Measurements from ENCODE around the gene AMDHD1. TPM values are rescaled to one million over a fixed set of nuclear protein-coding genes. Genes with fewer than 3 reads are reported as not detected.

The AMDHD1 gene
- total and polyA plus RNA-seq, 7 experiments from 2014 or later = 0.32 to 2.4 (median 0.77) TPM

GRCh38 chr12:96006727-96007126 is 63.6 kb downstream of the AMDHD1 start:
- Histone ChIP-seq H3K27me3 (ENCODE audit: control insufficient read depth in 2 of 2, insufficient read depth in 2 of 2, low read length in 2 of 2) (no peaks in the 10 kb centered on the region), H3K9me3 (ENCODE audit: control insufficient read depth in 2 of 3, low read length in 3 of 3) (no peaks in the 10 kb centered on the region), H3K4me1 (ENCODE audit: control insufficient read depth in 2 of 2, insufficient read depth in 2 of 2, low read length in 2 of 2) (no peaks in the 10 kb centered on the region), H3K27ac (ENCODE audit: low read depth, low read length) (no peak overlapping the region), H3K4me3 (ENCODE audit: low read length) (no peak overlapping the region), H3K36me3 (ENCODE audit: control insufficient read depth in 2 of 3, insufficient read depth in 3 of 3, low read length in 3 of 3) (peaks cover under 1 to 71% (median 3%) of the 10 kb centered on the region in 3 experiments)
- no peak overlapping the region for H3K4me3 Mint-ChIP-seq
- H3K36me3 Mint-ChIP-seq = peaks cover 17 to 45% (median 31%) of the 10 kb centered on the region in 5 donors
- H3K4me1 Mint-ChIP-seq = no peaks in the 10 kb centered on the region
- H3K27me3 Mint-ChIP-seq = no peaks in the 10 kb centered on the region
- ChIA-PET POLR2A (interaction anchor here (0.8 kb wide), 1 partner anchor 64 kb away, joined by 3 read pairs; the partner anchor contains the start of gene CCDC38), CTCF (interaction anchor here (1.0 kb wide), 1 partner anchor 9 kb away, joined by 3 read pairs; no protein-coding TSS in a partner anchor)
- no peak for ATAC-seq
- no peak overlapping the region for H3K27ac Mint-ChIP-seq
- no peak for DNase-seq
- H3K9me3 Mint-ChIP-seq = no peaks in the 10 kb centered on the region
- intact Hi-C loops (cut with micrococcal nuclease) = no loop called here

GRCh38 chr12:96007729-96008128 is 64.6 kb downstream of the AMDHD1 start:
- H3K4me3 ChIP-seq (ENCODE audit: low read length) = no peak overlapping the region
- H3K36me3 ChIP-seq (ENCODE audit: control insufficient read depth in 2 of 3, insufficient read depth in 3 of 3, low read length in 3 of 3) = peaks cover 9 to 75% (median 13%) of the 10 kb centered on the region in 3 experiments
- H3K27me3 Mint-ChIP-seq = no peaks in the 10 kb centered on the region
- H3K4me1 Mint-ChIP-seq = no peaks in the 10 kb centered on the region
- no peaks in the 10 kb centered on the region for H3K27me3 ChIP-seq (ENCODE audit: control insufficient read depth in 2 of 2, insufficient read depth in 2 of 2, low read length in 2 of 2)
- H3K4me1 ChIP-seq (ENCODE audit: control insufficient read depth in 2 of 2, insufficient read depth in 2 of 2, low read length in 2 of 2) = no peaks in the 10 kb centered on the region
- no peaks in the 10 kb centered on the region for H3K9me3 ChIP-seq (ENCODE audit: control insufficient read depth in 2 of 3, low read length in 3 of 3)
- DNase-seq (no peak), ATAC-seq (no peak)
- peaks cover 18 to 50% (median 37%) of the 10 kb centered on the region in 5 donors for H3K36me3 Mint-ChIP-seq
- H3K27ac ChIP-seq (ENCODE audit: low read depth, low read length) = no peak overlapping the region
- H3K27ac Mint-ChIP-seq = no peak overlapping the region
- intact Hi-C loops (cut with micrococcal nuclease) = no loop called here
- POLR2A ChIA-PET = interaction anchor here (0.7 kb wide), 1 partner anchor 249 kb away, joined by 5 read pairs; no protein-coding TSS in a partner anchor
- H3K4me3 Mint-ChIP-seq = no peak overlapping the region
- CTCF ChIA-PET = interaction anchor here (1.0 kb wide), 1 partner anchor 10 kb away, joined by 3 read pairs; no protein-coding TSS in a partner anchor
- no peaks in the 10 kb centered on the region for H3K9me3 Mint-ChIP-seq

DNA sequence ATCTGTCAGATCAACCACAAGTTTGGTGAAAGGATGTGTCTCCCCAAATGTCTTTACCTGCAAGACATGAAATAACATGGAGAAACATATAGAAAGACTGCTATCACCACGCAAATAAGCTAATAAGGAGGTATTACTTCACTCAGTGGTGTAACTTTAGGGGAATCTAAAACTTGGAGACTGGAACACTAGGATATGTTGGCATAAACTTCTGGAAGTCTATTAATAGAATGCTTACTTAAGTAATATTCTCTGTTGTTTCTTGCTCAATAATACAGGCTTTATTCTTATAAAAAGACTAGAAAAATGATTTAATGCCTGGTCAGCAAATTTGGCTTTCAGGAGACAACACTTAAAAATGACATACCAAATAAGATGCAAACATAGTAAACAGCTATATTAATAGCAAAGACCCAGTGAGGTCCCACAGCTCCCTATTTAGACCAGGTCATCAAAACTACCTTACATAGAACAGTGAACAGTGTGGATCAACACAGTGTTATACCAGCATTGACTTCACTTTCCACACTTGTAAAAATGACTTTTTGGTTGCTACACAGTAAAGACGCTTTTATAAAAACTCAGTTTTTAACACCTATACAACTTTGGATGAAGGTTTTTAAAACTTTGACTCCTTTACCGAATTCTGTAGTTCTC is 71.9 kb downstream of the AMDHD1 start:
- Mint-ChIP-seq H3K27me3 (no peaks in the 10 kb centered on the region), H3K9me3 (no peaks in the 10 kb centered on the region), H3K4me3 (no peak overlapping the region), H3K36me3 (peaks cover 17 to 61% (median 38%) of the 10 kb centered on the region in 5 donors), H3K4me1 (no peaks in the 10 kb centered on the region), H3K27ac (no peak overlapping the region)
- CTCF ChIA-PET = interaction anchor here (0.8 to 1.1 kb wide), 2 partner anchors 42 to 118 kb away, joined by 3 read pairs; no protein-coding TSS in a partner anchor
- Histone ChIP-seq H3K27ac (ENCODE audit: low read depth, low read length) (no peak overlapping the region), H3K4me3 (ENCODE audit: low read length) (no peak overlapping the region), H3K36me3 (ENCODE audit: control insufficient read depth in 2 of 3, insufficient read depth in 3 of 3, low read length in 3 of 3) (peaks cover 9 to 68% (median 23%) of the 10 kb centered on the region in 3 experiments), H3K4me1 (ENCODE audit: control insufficient read depth in 2 of 2, insufficient read depth in 2 of 2, low read length in 2 of 2) (no peaks in the 10 kb centered on the region), H3K27me3 (ENCODE audit: control insufficient read depth in 2 of 2, insufficient read depth in 2 of 2, low read length in 2 of 2) (no peaks in the 10 kb centered on the region), H3K9me3 (ENCODE audit: control insufficient read depth in 2 of 3, low read length in 3 of 3) (no peaks in the 10 kb centered on the region)
- no peak for DNase-seq
- intact Hi-C loops (cut with micrococcal nuclease) = no loop called here
- POLR2A ChIA-PET = interaction anchor here (0.5 kb wide), 1 partner anchor 156 kb away, joined by 3 read pairs; no protein-coding TSS in a partner anchor
- ATAC-seq = no peak

- H3K27me3 Mint-ChIP-seq = no peaks in the 10 kb centered on the region
- no peaks in the 10 kb centered on the region for H3K27me3 ChIP-seq (ENCODE audit: control insufficient read depth in 2 of 2, insufficient read depth in 2 of 2, low read length in 2 of 2)
- H3K9me3 ChIP-seq (ENCODE audit: control insufficient read depth in 2 of 3, low read length in 3 of 3) = no peaks in the 10 kb centered on the region
- no peak overlapping the region for H3K4me3 Mint-ChIP-seq
- DNase-seq (no peak), ATAC-seq (no peak)
- intact Hi-C loops (cut with micrococcal nuclease) = no loop called here
- H3K27ac Mint-ChIP-seq = no peak overlapping the region
- ChIA-PET POLR2A (no interaction called here), CTCF (interaction anchor here (0.6 kb wide), 1 partner anchor 386 kb away, joined by 5 read pairs; no protein-coding TSS in a partner anchor)
- no peaks in the 10 kb centered on the region for H3K4me1 ChIP-seq (ENCODE audit: control insufficient read depth in 2 of 2, insufficient read depth in 2 of 2, low read length in 2 of 2)
- H3K9me3 Mint-ChIP-seq = no peaks in the 10 kb centered on the region
- peaks cover 9 to 66% (median 23%) of the 10 kb centered on the region in 3 experiments for H3K36me3 ChIP-seq (ENCODE audit: control insufficient read depth in 2 of 3, insufficient read depth in 3 of 3, low read length in 3 of 3)
- no peak overlapping the region for H3K27ac ChIP-seq (ENCODE audit: low read depth, low read length)
- H3K36me3 Mint-ChIP-seq = peaks cover 12 to 59% (median 35%) of the 10 kb centered on the region in 5 donors
- no peak overlapping the region for H3K4me3 ChIP-seq (ENCODE audit: low read length)
- H3K4me1 Mint-ChIP-seq = no peaks in the 10 kb centered on the region
These were observed 72.5 kb downstream of the AMDHD1 start for GRCh38 chr12:96015672-96016071.

Other genes with a start within 250 kb of the AMDHD1 start
- under 1 TPM in 2 of 5 experiments, not detected in 3; 0.08 to 0.86 TPM for gene NTN4, start 152.6 kb upstream of the AMDHD1 start, total RNA-seq
- not detected for gene NTN4, start 152.6 kb upstream of the AMDHD1 start, polyA plus RNA-seq
- 10 to 100 TPM; 19.0 to 40.4 (median 21.7) TPM for gene SNRPF, start 84.4 kb upstream of the AMDHD1 start, total RNA-seq
- gene SNRPF, start 84.4 kb upstream of the AMDHD1 start, polyA plus RNA-seq = 10 to 100 TPM; 24.6 to 71.1 TPM
- gene CCDC38, start 717 bp upstream of the AMDHD1 start, total RNA-seq = under 1 TPM in 2 of 5 experiments, not detected in 3; 0.07 to 0.27 TPM
- gene CCDC38, start 717 bp upstream of the AMDHD1 start, polyA plus RNA-seq = under 1 TPM in 1 of 2 donors, not detected in 1; 0.08 TPM
- gene HAL, start 53.0 kb downstream of the AMDHD1 start, total RNA-seq = 1 to 10 TPM in 3 of 5 experiments, under 1 TPM in 2; 0.24 to 7.0 (median 1.1) TPM
- gene HAL, start 53.0 kb downstream of the AMDHD1 start, polyA plus RNA-seq = not detected
- 100 to 1,000 TPM in 1 of 5 experiments, 10 to 100 TPM in 4; 52.5 to 151 (median 63.4) TPM for gene LTA4H, start 92.3 kb downstream of the AMDHD1 start, total RNA-seq
- gene LTA4H, start 92.3 kb downstream of the AMDHD1 start, polyA plus RNA-seq = 10 to 100 TPM; 80.9 to 82.9 TPM